Uterus (tissue), 2 donors: ENCODE data around the gene PAX3.

ENCODE experiments used
- CTCF ChIP-seq, 4 experiments: fragments of 200-600 bp in 2 of 4; fragments of 450-650 bp in 2 of 4; sonication (generic) in 2 of 4; IDR thresholded peaks; one replicate each; pipeline ENCODE4 v1.5.1; 2016 to 2019; ENCODE audit warnings: antibody characterized with exemption in 4 of 4, mild to moderate bottlenecking in 2 of 4, moderate library complexity in 1 of 4
- POLR2A ChIP-seq, 2 donors: fragments of 450-650 bp; IDR thresholded peaks; one replicate each; pipeline ENCODE4 v1.6.1; 2016; ENCODE audit warnings: antibody characterized with exemption in 2 of 2, mild to moderate bottlenecking in 1 of 2, moderate library complexity in 1 of 2

GRCh38 chr2:222248256-222248655 lies 50.5 kb downstream of the PAX3 start:
- TF ChIP-seq POLR2A (IDR thresholded peaks at IDR 0.05) (no peak), CTCF (IDR thresholded peaks at IDR 0.05) (no peak)
